COLO668 (cell line): ENCODE measurements around the gene TOP1.

ENCODE experiments used
- DNase-seq: peaks from one replicate; lab custom pipeline; 2025; ENCODE audit not compliant: unreplicated experiment; lab: John Stamatoyannopoulos, UW

TOP1 gene

DNA sequence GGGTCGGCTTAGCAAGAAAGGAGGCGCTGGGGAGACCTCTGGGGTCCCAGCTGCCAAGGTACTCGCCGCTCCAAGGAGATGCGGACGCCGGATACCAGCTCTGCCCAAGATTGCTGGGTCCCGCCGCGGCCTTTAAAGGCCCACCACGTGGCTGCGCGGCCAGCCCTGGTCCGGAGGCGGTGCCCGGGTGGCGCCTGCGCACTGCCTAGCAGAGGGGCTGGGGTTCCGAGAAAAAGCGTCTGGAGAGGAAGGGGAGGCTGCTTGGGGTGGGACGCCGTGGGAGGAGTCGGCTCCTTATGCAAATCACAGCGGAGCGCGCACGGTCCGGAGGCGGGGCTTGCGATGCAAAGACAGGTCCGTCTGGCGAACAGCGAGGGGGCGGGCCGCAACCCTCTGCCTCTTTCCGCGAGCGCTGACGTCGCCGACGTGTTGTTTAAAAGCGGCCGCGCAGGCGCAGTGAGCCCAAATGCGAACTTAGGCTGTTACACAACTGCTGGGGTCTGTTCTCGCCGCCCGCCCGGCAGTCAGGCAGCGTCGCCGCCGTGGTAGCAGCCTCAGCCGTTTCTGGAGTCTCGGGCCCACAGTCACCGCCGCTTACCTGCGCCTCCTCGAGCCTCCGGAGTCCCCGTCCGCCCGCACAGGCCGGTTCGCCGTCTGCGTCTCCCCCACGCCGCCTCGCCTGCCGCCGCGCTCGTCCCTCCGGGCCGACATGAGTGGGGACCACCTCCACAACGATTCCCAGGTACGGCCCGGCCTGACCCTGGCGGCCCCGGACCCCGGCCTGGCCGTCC, at the start of gene TOP1:
Gene TOP1 (plus strand): TSS at position 464 of the 791 bp plus-strand sequence. CDS start 246 bp downstream, at position 710.
- peak; percentile 100 for DNase-seq

DNA sequence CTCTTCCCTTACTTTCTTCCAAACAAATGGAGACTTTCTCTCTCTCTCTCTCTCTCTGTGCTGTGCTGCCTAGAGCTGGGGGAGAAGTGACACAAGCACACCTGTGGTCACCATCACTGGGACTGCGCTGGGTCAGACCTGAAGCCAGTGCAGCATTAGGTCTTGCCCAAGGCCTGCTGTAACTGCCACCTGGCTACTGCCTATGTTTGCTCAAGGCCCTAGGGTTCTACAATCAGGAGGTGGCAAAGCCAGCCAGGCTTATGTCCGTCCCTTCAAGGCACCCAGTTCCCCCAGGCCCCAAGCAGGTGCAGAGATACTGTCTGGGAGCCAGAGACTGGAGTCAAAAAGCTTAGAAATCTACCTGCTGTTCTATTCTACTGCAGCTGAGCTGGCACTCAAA, 49.4 kb upstream of the TOP1 start:
- DNase-seq = no peak

DNA sequence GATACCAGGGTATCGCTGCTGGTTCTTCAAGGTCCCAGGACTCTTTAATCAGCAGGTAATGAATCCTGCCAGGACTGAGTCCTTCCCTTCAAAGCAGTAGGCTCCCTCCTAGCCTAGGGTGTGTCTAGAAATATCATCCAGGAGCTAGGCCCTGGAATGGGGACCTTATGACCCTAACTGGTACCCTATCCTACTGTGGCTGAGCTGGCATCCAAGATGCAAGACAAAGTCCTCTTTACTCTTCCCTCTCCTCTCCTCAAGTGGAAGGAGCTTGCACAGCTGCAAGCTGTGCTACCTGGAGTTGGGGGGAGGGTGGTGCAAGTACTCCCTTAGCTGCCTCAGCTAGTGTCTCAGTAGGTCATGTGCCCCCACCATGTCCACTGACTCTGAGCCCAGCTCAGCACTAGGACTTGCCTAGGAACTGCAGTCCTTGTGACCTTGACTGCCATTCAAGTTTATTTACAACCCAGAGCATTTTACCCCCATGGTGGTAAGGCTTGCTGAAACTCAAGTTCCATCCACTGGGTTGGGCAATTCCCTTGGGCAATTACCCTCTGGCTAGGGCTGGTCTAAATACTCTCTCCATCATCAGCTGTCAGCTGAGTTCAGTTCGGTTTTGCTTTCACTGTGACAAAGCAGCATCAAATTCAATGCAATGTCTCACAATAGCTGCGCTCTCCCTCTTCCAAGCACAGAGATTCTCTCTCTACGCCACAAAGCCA, 48.4 kb upstream of the TOP1 start:
- DNase-seq = no peak

DNA sequence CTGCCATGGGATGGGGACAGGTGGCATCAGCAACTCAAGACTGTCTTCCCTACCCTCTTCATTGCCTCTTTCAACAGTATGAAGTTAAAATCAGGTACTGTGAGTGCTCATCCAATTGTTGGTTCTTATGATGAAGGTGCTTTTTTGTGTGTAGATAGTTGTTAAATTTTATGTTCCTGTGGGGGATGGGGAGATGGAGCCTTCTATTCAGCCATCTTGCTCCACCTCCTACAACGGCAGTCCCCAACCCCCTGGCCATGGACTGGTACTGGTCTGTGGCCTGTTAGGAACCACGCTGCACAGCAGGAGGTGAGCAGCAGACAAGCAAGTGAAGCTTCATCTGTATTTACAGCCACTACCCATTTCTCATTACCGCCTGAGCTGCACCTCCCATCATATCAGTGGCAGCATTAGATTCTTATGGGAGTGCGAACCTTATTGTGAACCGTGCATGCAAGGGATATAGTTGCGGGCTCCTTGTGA, 47.8 kb upstream of the TOP1 start:
- DNase-seq = no peak

DNA sequence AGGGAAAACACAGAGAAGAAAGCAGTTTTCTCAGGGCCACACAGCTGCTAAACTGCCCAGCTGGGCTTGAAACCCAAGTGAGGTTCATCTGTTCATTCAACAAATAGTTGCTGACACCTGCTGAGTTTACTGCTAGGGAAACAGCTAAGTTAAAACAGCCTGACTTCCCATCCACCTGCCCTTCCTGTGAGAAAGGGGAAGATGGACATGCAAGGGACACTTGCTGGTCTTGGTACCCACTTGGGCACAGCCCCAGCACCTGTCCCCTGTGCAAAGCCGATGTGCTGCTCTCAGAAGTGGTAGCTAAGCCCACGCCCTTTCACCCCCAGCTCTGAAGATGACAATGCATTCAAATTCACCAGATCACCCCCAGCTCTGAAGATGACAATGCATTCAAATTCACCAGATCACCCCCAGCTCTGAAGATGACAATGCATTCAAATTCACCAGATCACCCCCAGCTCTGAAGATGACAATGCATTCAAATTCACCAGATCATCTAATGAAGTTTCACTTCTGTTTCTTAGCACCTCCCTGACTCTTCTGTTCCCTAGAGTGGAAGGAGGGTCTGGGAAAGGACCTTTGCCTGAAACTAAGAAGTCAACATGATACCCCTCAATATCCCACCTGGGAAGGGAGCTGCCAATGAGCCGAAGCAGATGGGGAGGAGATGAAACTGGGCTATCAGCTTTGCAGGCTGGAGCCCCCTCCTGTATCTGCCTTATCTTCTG, 46.0 kb upstream of the TOP1 start:
- no peak for DNase-seq

DNA sequence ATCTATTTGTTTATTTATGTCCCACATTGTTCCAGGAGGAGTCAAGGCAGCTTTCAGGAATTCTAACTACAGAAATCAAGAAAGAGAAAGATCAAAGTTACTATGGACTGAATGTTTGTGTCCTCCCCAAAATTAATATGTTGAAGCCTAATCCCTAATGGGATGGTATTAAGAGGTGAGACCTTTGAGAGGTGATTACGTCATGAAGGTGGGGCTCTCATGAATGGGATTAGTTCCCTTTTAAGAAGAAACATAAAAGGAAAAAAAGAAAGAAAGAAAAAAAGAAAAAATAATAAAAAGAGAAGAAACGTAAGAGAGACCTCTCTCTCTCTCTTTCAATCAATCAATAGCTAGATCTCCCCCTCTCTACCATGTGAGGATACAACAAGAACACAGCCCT, 44.7 kb upstream of the TOP1 start:
- DNase-seq = no peak

DNA sequence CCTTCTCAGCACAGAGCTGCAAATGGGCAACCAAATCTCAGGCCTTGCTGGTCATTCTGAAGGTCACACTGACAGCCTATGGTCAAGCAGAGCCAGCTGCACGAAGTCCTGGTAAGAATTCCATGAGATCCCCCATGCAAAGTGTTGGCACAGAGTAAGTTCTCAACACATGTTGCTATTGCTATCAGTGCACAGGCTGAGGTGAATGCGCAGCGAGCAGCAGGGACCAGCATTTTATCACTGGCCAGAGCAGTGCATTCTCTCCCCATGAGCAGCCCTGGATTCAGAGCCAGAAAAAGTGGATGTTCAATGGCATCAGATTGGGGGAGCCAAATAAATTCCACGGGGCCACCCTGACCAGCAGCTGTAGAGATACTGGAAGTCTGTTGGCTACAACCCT, 44.1 kb upstream of the TOP1 start:
- DNase-seq = no peak

DNA sequence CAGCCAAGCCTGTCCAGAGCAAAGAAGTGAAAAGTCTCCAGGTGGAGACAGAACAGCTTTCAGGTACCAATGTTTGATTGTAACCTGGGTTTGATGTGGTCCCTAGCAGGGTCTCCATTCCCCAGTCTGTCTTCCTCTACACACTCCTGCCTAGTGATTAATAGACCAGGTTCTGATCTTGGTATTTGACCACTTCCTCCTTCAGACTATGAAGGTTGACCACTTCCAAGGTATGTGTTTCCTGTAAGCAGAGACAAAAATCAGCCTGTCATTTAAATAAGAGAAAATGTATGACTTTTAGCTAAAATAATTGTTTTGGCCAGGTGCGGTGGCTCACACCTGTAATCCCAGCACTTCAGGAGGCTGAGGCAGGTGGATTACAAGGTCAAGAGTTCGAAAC, 41.8 kb upstream of the TOP1 start:
- DNase-seq = no peak

DNA sequence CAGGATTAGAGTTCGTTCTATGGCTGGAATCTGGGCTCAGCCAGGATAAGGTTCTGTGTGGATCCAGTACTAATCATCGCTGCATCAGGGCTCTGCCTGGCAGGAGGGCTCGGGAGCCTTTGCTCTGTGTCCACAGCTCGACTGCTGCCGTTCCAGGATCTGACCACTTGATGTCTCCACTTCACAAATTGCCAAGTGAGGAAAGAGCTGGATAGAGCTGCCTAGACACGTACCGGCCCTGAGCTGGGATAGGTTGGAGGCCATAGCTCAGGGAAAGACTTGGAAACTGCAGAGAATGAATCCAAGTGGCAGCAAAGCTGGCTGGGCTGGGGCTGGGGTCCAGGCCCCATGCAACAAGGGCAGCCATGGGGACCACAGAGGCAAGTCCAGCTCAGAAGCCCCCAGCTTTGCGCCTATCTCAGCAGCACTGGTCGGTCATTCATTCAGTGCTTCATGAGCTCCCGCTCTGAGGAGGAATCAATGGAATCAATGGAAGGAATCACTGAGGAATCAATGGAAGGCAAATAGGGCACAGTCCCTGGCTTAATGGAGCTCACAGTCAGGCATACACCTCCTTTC, 38.0 kb upstream of the TOP1 start:
- DNase-seq = peak; percentile 69

DNA sequence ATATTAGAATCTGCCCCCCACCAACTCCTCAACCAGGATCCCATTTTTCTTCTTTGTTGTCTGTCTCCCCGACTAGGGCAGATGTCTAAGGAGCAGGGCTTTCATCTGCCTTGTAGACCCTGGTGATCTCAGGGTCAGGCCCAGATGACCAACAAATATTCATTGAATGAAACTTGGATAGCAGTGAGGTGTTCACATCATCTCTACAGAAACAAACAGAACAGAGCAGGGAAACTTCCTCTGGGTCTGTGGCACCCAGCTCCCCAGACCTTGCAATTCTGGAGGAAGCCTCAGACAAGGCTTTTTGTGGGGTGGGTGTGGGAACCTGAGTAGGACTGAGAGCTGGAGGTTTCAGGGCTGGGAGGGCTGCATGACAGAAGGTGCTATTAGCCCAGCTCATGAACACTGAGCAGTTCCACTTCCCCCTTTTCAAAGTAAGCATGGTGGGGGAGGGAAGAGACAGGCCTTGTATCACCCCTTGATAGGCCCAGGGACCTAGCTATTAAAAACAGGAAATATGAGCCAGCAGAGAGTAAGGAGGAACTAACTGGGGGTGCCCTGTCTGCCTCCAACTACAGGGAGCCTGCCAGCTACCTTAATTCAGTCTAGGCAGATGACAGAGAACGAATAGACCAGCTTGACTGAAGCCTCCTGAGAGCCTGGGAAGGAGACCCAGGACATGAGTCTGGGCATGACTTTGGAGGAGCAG, 37.3 kb upstream of the TOP1 start:
- DNase-seq = no peak

DNA sequence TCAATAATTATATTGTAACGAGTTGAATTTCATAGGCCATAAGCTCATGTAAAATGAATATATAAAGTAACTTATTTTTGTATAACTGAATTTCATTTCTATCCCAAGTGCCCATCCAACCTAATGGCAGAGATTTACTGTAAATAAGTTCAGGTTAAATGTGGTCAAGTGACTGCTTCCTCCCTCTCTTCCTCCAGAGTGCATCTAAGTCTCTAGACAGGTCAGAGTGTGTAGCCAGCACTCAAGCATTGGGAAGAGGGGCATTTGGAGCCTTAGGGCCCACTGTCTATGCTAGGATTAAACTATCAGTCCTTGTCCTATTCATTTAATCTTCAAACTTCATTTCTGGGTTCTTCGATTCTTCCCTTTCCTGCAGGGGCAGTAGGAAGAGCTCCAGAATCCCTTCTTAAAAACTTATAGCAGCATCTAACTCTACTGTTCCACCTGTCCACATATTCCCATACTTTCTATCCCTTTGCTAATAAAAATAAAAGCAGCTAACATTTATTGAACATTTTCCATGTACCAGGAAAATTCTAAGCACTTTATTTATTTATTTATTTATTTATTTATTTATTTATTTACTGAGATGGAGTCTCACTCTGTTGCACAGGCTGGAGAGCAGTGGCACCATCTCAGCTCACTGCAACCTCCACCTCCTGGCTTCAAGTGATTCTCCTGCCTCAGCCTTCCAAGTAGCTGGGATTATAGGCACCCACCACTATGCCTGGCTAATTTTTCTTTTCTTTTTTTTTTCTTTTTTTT, 36.1 kb upstream of the TOP1 start:
- DNase-seq = no peak

DNA sequence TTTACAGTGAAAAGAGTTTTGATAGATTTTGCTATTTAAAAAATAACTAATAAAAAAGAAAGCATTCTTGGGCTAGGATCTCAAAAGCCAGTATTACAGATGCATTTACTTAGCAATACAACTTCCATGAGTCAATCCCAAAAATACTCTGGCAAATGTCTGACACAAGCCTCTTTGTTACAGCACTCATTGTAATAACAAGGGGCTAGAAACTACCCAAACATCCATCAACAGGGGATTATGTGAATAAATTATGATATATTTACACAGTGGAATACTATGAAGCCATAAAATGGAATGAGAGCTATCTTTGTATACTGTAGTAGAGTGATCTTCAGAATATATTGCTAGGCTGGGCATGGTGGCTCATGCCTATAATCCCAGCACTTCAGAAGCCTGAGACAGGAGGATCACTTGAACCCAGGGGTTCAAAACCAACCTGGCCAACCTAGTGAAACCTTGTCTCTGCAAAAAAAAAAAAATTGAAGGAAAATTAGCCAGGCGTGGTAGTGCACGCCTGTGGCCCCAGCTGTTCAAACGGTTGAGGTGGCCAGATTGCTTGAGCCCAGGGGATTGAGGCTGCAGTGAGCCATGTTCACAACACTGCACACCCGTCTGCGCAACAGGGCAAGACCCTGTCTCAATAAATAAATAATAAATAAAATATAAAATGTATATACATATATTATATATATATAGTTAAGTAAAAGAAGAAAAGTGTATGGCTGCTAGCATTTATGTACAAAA, 34.7 kb upstream of the TOP1 start:
- no peak for DNase-seq

DNA sequence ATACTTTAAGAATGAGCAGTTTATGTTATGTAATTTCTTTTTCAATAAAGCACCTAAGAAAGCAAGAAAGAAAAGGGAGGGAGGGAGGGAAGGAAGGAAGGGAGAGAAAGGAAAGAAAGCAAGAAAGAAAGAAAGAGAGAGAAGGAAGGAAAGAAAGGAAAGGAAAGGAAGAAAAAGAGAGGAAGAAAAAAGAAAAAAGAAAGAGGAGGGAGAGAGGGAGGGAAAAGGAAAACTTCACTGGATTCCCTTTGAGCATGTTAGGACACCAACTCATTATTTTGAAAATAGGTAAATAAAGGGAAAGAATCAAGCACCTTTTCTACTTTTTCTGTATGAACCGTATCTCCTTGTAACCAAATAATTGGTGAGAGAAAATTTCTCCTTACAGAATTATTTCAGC, 32.3 kb upstream of the TOP1 start:
- DNase-seq = no peak

DNA sequence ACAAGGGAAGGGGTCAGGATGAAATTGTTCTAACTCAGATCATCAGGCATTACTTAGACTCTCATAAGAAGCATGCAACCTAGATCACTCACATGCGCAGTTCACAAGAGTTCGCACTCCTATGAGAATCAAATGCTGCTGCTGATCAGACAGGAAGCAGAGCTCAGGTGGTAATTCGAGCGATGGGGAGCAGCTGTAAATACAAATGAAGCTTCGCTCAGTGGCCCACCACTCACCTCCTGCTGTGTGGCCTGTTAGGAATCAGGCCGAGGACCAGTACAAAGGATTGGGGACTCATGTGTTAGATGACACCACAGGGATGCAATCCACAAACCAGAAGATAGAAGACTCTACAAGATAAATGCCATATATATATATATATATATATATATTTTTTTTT, 31.5 kb upstream of the TOP1 start:
- no peak for DNase-seq

DNA sequence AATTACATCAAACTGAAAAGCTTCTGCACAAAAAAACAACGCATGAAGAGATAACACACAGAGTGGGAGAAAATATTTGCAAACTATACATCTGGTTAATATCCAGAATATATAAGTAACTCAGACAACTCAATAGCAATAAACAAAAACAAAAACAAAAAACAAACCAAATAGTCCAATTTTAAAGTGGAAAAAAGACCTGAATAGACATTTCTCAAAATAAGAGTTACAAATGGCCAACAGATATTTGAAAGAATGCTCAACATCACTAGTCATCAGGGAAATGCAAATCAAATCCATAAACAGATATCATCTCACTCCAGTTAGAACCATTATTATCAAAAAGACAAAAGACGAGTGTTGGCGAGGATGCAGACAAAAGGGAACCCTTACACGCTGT, 28.8 kb upstream of the TOP1 start:
- no peak for DNase-seq

DNA sequence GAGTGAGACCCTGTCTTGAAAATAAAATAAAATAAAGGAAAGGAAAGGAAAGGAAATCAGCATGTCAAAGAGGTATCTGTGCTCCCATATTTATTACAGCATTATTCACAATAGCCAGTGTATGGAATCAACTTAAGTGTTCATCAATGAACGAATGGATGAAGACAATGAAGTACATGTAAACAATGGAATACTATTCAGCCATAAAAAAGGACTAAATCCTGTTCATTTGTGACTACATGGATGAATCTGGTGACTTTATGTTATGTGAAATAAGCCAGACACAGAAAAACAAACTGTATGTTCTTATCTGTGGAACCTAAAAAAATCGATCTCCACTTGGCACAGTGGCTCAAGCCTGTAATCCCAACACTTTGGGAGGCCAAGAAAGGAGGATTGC, 28.0 kb upstream of the TOP1 start:
- DNase-seq = no peak

DNA sequence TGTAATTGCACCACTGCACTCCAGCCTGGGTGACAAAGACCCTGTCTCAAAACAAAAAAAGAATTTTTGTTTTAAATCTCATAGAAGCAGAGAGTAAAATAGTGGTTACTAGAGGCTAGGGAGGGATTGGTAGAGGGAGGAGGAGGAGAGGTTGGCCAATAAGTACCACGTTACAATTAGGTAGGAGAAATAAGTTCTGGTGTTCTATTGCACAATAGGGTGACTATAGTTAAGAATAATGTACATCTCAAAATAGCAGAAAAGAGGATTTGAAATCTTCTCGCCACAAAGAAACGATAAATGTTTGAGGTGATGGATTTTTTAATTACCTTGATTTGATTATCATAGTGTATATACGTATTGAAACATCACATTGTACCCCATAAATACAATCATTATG, 27.1 kb upstream of the TOP1 start:
- DNase-seq = no peak

DNA sequence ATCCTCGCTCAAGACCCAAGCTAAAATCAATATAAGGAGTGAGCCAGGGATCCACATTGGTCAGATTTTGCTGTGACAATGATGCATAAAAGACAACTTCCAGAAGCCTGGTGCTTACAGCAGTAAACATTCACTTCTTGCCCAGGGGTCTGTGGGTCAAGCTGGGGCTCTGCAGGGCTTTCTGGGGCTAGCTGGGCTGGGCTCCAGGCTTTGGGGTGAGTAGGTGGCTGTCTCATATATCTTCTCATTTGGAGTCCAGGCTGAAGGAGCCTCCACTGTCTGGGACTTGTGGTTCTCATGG, 25.8 kb upstream of the TOP1 start:
- no peak for DNase-seq

DNA sequence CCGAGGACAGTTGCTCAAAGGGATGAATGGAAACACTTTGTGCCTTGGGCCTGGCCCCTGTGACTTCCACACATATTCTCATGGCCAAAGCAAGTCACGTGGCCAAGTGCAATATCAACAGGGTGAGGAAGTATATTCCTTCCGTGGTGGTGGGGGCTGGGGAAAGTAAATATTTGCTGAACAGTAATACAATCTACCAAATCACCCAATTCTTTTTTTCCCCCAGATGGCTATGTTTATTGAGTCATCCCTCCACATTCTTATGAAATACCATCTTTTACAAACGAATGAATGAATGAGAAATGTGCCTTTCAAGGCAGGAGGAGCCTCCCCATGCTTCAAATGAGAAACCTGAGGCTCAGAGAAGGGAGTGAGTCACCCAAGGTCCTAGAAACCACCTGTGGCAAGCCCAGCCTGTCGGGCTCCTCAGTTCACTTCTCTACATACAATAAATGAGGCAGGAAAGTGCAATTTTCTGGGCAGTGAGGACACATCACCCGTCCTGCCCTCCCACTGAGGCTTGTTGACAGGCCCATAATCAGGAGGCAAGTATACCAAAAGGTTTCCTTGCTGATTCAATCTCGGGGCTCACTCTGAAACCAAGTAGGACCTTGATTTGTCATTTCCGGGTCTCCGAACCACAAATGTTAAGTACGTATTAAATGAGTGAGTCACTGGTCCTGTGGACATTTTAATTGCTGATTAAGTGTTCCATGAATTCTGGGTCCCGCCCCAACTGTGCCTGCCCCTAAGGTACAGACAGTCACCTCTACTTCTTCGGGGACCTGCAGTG, 25.3 kb upstream of the TOP1 start:
- DNase-seq = peak; percentile 83
